Pancreas (tissue), 10 donors: ENCODE measurements around the gene SLC31A2. TPM values are rescaled to one million over a fixed set of nuclear protein-coding genes. Genes with fewer than 3 reads are reported as not detected.

Experiments
- ATAC-seq, 4 donors: fragments of 200-7000 bp; cut with Tn5 transposase; one replicate each; pipeline versions ENCODE4 v1.8.0 to v1.9.1; 2020; ENCODE audit warnings: mild to moderate bottlenecking in 4 of 4, moderate library complexity in 4 of 4
- DNase-seq, 6 donors: peaks; one replicate each; pipeline ENCODE4 v3.0.0-alpha.2; 2020
- FAIRE-seq: peaks from 2 replicates; lab custom pipeline; 2012; peaks lifted over from hg19 to GRCh38; lab: Jason Lieb, UNC
- H3K27ac ChIP-seq, 4 donors: fragments of 200-600 bp; sonication (generic); 1 replicate in 3 of 4; 2 replicates in 1 of 4; pipeline versions ENCODE4 v1.5.0 to v1.8.0; 2020
- H3K27me3 ChIP-seq, 4 donors: fragments of 200-600 bp; one replicate each; pipeline ENCODE4 v1.8.0; 2021
- H3K36me3 ChIP-seq, 3 donors: fragments of 200-600 bp; sonication (generic) in 1 of 3; one replicate each; pipeline versions ENCODE4 v1.5.0 to v1.8.0; 2020 to 2021
- H3K4me1 ChIP-seq, 3 donors: fragments of 200-600 bp; one replicate each; pipeline ENCODE4 v1.8.0; 2021
- H3K4me3 ChIP-seq, 4 donors: fragments of 200-600 bp; sonication (generic) in 2 of 4; one replicate each; pipeline versions ENCODE4 v1.5.0 to v1.8.0; 2020 to 2021
- H3K9me3 ChIP-seq, 4 donors: fragments of 200-600 bp; one replicate each; pipeline ENCODE4 v1.8.0; 2021
- CTCF ChIP-seq, 4 donors: fragments of 200-600 bp; sonication (generic) in 3 of 4; IDR thresholded peaks; one replicate each; pipeline versions ENCODE4 v1.5.0 to v1.8.0; 2021; ENCODE audit warnings: antibody characterized with exemption in 4 of 4
- whole genome bisulfite sequencing, 2 donors: extraction: QIAGEN DNeasy Blood & Tissue Kit; methylation state at CpG; one replicate each; pipeline ENCODE4 v1.1.7; 2013; 5-methylcytosine and 5-hydroxymethylcytosine counted together
- intact Hi-C, 3 donors: fragments of 100-400 bp; cut with DNase I; formaldehyde crosslinking; loops; one replicate each; pipeline versions ENCODE4 v1.11.1 to v1.14.2; 2022
- polyA plus RNA-seq, 2 donors: library from polyadenylated mRNA; stranded (reverse); fragments of 200-250 nt; gene quantifications; one replicate each; pipeline ENCODE4 v1.2.3, GENCODE V29; 2013
- total RNA-seq, 6 donors: library from RNA; stranded (reverse); fragmentation: NEBNext Ultra II Directional in 4 of 6; extraction: Animal tissue kit (Norgen Biotek cat#: 25700) in 4 of 6; gene quantifications; one replicate each; pipeline versions ENCODE4 v1.2.1 to v1.2.4, GENCODE V29; 2021 to 2023
- donor health status: healthy with polysubstance abuse.
- donor health status: DM: no; HTN: no; CAD: no; lungs with moderate emphysema.
- donor health status: DM: no; HTN: no; CAD: no.
- donor health status: control.
- donor health status: control.
- donor health status: Bipolar disorder and iron deficiency.
- donor health status: DM: yes; HTN: yes; CAD: no.
- donor health status: DM: no; HTN: no; CAD: no.
- donor health status: DM: no; HTN: no; CAD: no.
- donor health status: DM: yes; HTN: yes; CAD: no.

SLC31A2 gene
- total and polyA plus RNA-seq, 8 donors, result 5.3 to 11.9 (median 8.6) TPM

- Histone ChIP-seq H3K27me3 (no peaks in the 10 kb centered on the region), H3K4me1 (no peaks in the 10 kb centered on the region), H3K4me3 (no peak overlapping the region), H3K36me3 (peaks cover 0 to 62% (median 34%) of the 10 kb centered on the region in 3 donors), H3K9me3 (no peaks in the 10 kb centered on the region), H3K27ac (no peak overlapping the region)
- TF ChIP-seq CTCF (IDR thresholded peaks at IDR 0.05), result no peak
- no peak for FAIRE-seq
- ATAC-seq, result no peak
- DNase-seq, result no peak
- 72 to 80% methylated on average over 4 of the region's 4 CpGs for WGBS, 2 donors
- intact Hi-C loops, result no loop called here
Observed at GRCh38 chr9:113164536-113165300, 13.9 kb downstream of the SLC31A2 start.

GRCh38 chr9:113166039-113166438 is 15.2 kb downstream of the SLC31A2 start:
- no peak for TF ChIP-seq CTCF (IDR thresholded peaks at IDR 0.05)
- peaks cover 0 to 74% (median 34%) of the 10 kb centered on the region in 3 donors for H3K36me3 ChIP-seq
- H3K27ac ChIP-seq, result no peak overlapping the region
- ATAC-seq (no peak), FAIRE-seq (no peak), DNase-seq (no peak)
- no peaks in the 10 kb centered on the region for H3K27me3 ChIP-seq
- no peaks in the 10 kb centered on the region for H3K4me1 ChIP-seq
- H3K4me3 ChIP-seq, result no peak overlapping the region
- intact Hi-C loops, result no loop called here
- H3K9me3 ChIP-seq, result no peaks in the 10 kb centered on the region
- WGBS, 2 donors, result 87 to 92% methylated on average over 4 of the region's 4 CpGs

- Histone ChIP-seq H3K27ac (no peak overlapping the region), H3K4me1 (no peaks in the 10 kb centered on the region), H3K27me3 (no peaks in the 10 kb centered on the region), H3K4me3 (no peak overlapping the region), H3K9me3 (no peaks in the 10 kb centered on the region), H3K36me3 (peaks cover 0 to 73% (median 35%) of the 10 kb centered on the region in 3 donors)
- ATAC-seq, result no peak
- DNase-seq, result no peak
- intact Hi-C loops, result no loop called here
- TF ChIP-seq CTCF (IDR thresholded peaks at IDR 0.05), result no peak
- no peak for FAIRE-seq
- WGBS, 2 donors, result 89 to 94% methylated on average over 5 of the region's 5 CpGs
Observed at GRCh38 chr9:113168809-113169208, 18.0 kb downstream of the SLC31A2 start.

GRCh38 chr9:113173341-113173740 is 22.5 kb downstream of the SLC31A2 start:
- intact Hi-C loops, result no loop called here
- Histone ChIP-seq H3K4me1 (no peaks in the 10 kb centered on the region), H3K27ac (no peak overlapping the region), H3K9me3 (no peaks in the 10 kb centered on the region), H3K27me3 (no peaks in the 10 kb centered on the region), H3K4me3 (no peak overlapping the region), H3K36me3 (peaks cover 0 to 74% (median 27%) of the 10 kb centered on the region in 3 donors)
- TF ChIP-seq CTCF (IDR thresholded peaks at IDR 0.05), result no peak
- DNase-seq, result no peak
- no peak for ATAC-seq
- FAIRE-seq, result no peak
- WGBS, 2 donors, result 90 to 95% methylated on average over 3 of the region's 3 CpGs

- Histone ChIP-seq H3K4me1 (no peaks in the 10 kb centered on the region), H3K36me3 (peaks cover 0 to 60% (median 31%) of the 10 kb centered on the region in 3 donors)
- DNase-seq, result no peak
Observed at GRCh38 chr9:113176803-113177202, 26.0 kb downstream of the SLC31A2 start.

More at GRCh38 chr9:113176803-113177202, 26.0 kb downstream of the SLC31A2 start:
- H3K4me3 ChIP-seq, result no peak overlapping the region
- H3K27me3 ChIP-seq, result no peaks in the 10 kb centered on the region
- FAIRE-seq (no peak), ATAC-seq (no peak)
- 94 to 98% methylated on average over 6 of the region's 6 CpGs for WGBS, 2 donors
- TF ChIP-seq CTCF (IDR thresholded peaks at IDR 0.05), result no peak
- intact Hi-C loops, result no loop called here
- H3K9me3 ChIP-seq, result no peaks in the 10 kb centered on the region
- no peak overlapping the region for H3K27ac ChIP-seq
